ENCODE data around the gene ZNHIT2. TPM values are rescaled to one million over a fixed set of nuclear protein-coding genes. Genes with fewer than 3 reads are reported as not detected.

The ZNHIT2 gene
- total RNA-seq, 1 donor from 2014 or later = 8.1 TPM

DNA sequence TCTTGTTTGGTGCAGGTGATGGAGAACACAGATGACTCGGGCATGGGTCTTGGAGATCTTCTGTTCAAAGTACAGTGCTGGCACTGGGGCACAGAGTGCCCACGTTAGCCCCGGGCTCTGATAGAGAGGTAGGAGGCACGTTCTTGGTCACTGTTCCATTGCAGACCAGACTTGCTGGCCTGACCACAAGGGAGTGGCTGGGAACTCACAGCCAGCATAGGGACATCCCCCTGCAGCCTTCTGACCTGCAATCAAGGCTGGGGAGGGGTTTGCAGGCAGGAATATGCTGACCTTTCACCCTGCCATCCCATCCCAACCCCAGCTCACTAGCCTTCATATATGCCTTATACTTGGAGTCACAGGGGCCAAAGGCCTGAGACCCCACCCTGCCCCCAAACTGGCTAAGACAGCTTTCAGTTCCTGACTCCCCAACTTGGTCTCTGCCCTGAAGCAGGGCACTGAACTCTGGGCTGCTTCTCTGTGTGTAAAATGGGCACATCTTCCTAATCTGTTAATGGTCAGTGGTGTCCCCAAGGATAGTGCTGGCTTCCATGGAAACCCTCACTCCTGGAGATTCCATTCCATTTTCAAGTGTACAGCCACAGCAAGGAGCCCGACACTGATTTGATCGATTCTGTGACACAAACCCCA is 9.2 kb upstream of the ZNHIT2 start:
- TF ChIP-seq, protein P1, sequence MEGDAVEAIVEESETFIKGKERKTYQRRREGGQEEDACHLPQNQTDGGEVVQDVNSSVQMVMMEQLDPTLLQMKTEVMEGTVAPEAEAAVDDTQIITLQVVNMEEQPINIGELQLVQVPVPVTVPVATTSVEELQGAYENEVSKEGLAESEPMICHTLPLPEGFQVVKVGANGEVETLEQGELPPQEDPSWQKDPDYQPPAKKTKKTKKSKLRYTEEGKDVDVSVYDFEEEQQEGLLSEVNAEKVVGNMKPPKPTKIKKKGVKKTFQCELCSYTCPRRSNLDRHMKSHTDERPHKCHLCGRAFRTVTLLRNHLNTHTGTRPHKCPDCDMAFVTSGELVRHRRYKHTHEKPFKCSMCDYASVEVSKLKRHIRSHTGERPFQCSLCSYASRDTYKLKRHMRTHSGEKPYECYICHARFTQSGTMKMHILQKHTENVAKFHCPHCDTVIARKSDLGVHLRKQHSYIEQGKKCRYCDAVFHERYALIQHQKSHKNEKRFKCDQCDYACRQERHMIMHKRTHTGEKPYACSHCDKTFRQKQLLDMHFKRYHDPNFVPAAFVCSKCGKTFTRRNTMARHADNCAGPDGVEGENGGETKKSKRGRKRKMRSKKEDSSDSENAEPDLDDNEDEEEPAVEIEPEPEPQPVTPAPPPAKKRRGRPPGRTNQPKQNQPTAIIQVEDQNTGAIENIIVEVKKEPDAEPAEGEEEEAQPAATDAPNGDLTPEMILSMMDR (IDR thresholded peaks at IDR 0.05; ENCODE audit: insufficient read depth, low read depth, low read length) = no peak
- TF ChIP-seq EZH2 (IDR thresholded peaks at IDR 0.05; ENCODE audit: insufficient read depth, low read length) = no peak
- Mint-ChIP-seq H3K4me3 (ENCODE audit: unreplicated experiment) (no peak overlapping the region), H3K27ac (ENCODE audit: unreplicated experiment) (peak overlapping the region; percentile 47), H3K36me3 (ENCODE audit: low read depth, unreplicated experiment) (peaks cover 14% of the 10 kb centered on the region), H3K9me3 (ENCODE audit: unreplicated experiment) (no peaks in the 10 kb centered on the region), H3K4me1 (ENCODE audit: low read depth, unreplicated experiment) (peaks cover 4% of the 10 kb centered on the region), H3K27me3 (ENCODE audit: low read depth, unreplicated experiment) (no peaks in the 10 kb centered on the region)
- Histone ChIP-seq H3K9ac (ENCODE audit: low read length) (no peak overlapping the region), H2AFZ (ENCODE audit: low read depth, low read length) (no peak overlapping the region), H3K27ac (ENCODE audit: low read depth, low read length) (no peak overlapping the region), H3K9me3 (ENCODE audit: insufficient read depth, low read depth, low read length) (no peaks in the 10 kb centered on the region), H3K27me3 (ENCODE audit: insufficient read depth, low read length) (no peaks in the 10 kb centered on the region), H3K4me1 (ENCODE audit: insufficient read depth, low read length) (peaks cover 4% of the 10 kb centered on the region), H4K20me1 (ENCODE audit: insufficient read depth, low read length) (peaks cover 55% of the 10 kb centered on the region), H3K4me3 (ENCODE audit: insufficient read depth, low read depth, low read length) (no peak overlapping the region), H3K79me2 (ENCODE audit: insufficient read depth, low read length) (peaks cover 43% of the 10 kb centered on the region), H3K4me2 (ENCODE audit: low read length) (no peak overlapping the region), H3K36me3 (ENCODE audit: insufficient read depth, low read length) (peaks cover 38% of the 10 kb centered on the region)
- no peak for DNase-seq (ENCODE audit: low read depth)
- FAIRE-seq = no peak

GRCh38 chr11:65125197-65126056 is 7.9 kb upstream of the ZNHIT2 start:
- Histone ChIP-seq H3K79me2 (ENCODE audit: insufficient read depth, low read length) (peaks cover 47% of the 10 kb centered on the region), H3K4me1 (ENCODE audit: insufficient read depth, low read length) (peaks cover 12% of the 10 kb centered on the region), H4K20me1 (ENCODE audit: insufficient read depth, low read length) (peaks cover 53% of the 10 kb centered on the region), H3K27me3 (ENCODE audit: insufficient read depth, low read length) (no peaks in the 10 kb centered on the region), H3K9me3 (ENCODE audit: insufficient read depth, low read depth, low read length) (no peaks in the 10 kb centered on the region), H3K9ac (ENCODE audit: low read length) (no peak overlapping the region), H3K4me2 (ENCODE audit: low read length) (no peak overlapping the region), H3K36me3 (ENCODE audit: insufficient read depth, low read length) (peaks cover 36% of the 10 kb centered on the region), H3K4me3 (ENCODE audit: insufficient read depth, low read depth, low read length) (no peak overlapping the region), H3K27ac (ENCODE audit: low read depth, low read length) (no peak overlapping the region), H2AFZ (ENCODE audit: low read depth, low read length) (no peak overlapping the region)
- TF ChIP-seq EZH2 (IDR thresholded peaks at IDR 0.05; ENCODE audit: insufficient read depth, low read length) = no peak
- TF ChIP-seq, protein P1 (IDR thresholded peaks at IDR 0.05; ENCODE audit: insufficient read depth, low read depth, low read length) = no peak
- no peak for DNase-seq (ENCODE audit: low read depth)
- Mint-ChIP-seq H3K9me3 (ENCODE audit: unreplicated experiment) (no peaks in the 10 kb centered on the region), H3K27me3 (ENCODE audit: low read depth, unreplicated experiment) (no peaks in the 10 kb centered on the region), H3K27ac (ENCODE audit: unreplicated experiment) (no peak overlapping the region), H3K4me3 (ENCODE audit: unreplicated experiment) (no peak overlapping the region), H3K4me1 (ENCODE audit: low read depth, unreplicated experiment) (peaks cover 10% of the 10 kb centered on the region), H3K36me3 (ENCODE audit: low read depth, unreplicated experiment) (peaks cover 16% of the 10 kb centered on the region)
- FAIRE-seq = no peak

Data from astrocyte (in vitro differentiated cells and primary cell).